ENCODE results near the gene NPHP1.
"Not testable (repeated sequence)": the region's sequence is repeated elsewhere in the genome, so short reads cannot be mapped to it uniquely, and the experiment has no call there.

NPHP1 gene

DNA sequence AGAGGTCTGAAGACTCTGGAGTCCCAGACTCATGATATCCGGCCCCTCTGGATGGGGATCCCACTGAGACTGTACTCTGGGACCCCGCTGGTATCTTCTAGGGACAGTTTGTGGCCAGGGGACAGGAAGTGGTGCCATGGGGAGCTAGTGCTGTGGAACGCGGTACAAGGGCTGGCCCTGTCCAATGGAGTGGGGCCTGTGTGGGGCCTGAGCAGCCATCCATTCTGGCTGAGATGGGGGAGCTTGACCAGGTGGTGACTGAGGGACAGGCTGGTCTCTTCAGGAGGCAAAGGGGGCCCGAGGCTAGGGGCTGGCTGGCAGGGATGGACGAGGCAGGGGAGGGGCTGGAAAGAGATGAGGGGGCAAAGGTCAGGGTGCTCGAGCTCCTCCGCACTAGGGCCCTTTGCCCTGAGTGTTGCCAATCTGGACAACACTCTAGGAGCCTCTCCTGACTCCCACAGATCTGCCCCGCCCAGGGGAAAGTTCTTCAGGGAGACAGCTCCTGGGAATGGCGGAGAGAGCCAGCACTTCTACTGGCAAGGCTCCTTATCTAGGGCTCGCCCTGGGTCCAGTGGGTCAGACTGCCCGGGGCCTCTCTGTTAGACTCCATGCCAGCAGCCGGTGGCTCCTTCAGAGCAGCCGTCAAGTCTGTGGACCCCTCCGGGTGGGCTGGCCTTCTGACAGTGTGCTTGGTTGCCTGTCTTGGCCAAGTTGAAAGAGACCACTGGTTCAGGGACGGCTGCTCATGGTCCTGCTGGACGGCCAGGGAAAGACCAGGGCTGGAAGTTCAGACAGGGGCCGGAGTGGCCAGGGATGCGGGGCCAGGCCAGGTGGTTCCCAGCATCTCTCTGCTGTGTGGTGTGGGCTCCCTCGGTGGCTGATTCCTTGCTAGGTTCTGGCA lies 101.5 kb downstream of the NPHP1 start:
- no peak for DNase-seq (ENCODE audit: low read depth)

DNA sequence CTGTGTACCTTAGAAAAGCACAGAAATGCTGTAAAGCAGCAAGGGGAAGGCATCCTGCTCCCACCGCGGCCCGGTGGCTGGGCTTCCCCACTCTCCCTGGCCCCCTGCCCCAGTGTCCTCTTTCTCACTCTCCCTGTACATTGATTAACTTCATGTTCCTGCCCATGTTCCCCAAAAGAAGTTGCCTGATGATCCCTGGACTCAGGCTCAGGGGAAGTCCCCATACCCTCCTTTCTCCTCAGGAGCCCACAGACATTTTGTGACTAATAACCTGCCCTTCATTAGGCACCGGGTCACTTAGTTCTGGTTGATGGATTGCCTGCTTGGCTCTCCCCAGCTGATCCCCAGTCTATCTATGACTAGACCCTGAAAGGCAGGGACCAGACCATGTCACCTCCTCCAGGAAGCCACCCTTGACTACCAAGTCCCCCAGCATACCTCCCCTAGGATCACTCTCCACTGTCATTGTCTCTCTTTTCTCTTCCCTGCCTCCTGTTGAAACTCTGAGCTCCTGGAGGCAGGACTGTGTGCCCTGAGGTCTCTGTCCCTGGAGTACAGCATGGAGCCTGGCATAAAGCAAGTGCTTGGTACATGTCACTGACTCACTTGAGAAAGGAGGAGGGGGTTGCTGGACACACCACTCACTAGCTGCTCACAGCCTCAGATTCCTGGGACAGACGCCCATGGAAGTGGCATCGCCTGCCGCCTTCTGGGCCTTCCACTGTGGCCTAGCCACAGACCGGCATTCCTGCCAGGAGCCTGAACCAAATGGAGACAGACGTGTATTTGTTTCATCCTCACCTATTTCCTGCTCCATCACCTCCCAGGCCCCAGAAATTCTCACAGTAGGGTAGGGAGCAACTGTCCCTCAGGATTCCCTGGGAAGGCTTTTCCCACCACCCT lies 102.7 kb downstream of the NPHP1 start:
- DNase-seq (ENCODE audit: low read depth): no peak

DNA sequence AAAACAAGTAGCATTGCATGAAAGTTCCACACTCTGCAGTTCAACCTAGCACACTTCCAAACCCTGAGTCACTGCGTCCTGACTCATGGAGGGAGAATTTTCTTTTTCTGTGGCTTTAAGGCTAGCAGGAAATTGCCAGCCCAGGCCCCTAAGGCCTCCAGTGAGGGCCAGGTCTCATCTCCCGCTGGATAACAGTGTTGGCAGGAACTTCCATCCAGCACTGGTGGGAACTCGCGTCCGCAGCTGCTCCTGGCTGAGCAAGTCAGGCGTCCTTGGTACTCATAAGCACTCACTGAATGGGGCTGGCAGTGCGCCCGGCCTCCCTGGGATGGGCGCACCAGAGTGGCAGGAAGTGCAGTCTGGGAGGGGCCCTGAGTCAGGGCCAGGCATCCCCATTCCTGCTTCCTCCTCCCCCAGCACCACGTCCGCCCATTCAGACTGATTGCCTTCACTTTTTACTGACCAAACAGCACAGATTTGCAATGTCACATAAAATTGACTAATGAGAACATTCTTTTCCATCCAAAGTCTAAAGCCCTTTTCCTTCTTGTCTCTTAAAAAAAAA lies 103.5 kb downstream of the NPHP1 start:
- no peak for DNase-seq (ENCODE audit: low read depth)

DNA sequence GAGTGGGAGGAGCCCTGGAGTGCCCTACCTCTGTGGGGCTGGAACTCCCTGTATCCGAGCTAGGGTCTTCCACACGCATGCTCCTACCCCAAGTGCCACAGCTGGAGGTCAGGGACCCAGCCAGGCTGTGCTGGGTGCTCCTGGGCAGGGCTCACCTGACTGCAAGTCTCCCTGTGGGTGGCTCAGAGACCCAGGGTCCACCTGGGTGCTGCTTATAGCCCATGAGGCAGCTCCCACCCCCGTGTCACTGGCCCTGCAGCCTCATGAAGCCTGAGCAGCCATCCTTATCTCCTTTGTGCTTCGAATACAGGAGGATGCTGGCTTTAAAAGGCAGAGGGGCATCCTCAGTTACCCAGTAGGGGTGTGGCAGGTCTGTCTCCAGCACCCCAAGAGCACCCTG lies 103.9 kb downstream of the NPHP1 start:
- not testable (repeated sequence) for DNase-seq (ENCODE audit: low read depth)

DNA sequence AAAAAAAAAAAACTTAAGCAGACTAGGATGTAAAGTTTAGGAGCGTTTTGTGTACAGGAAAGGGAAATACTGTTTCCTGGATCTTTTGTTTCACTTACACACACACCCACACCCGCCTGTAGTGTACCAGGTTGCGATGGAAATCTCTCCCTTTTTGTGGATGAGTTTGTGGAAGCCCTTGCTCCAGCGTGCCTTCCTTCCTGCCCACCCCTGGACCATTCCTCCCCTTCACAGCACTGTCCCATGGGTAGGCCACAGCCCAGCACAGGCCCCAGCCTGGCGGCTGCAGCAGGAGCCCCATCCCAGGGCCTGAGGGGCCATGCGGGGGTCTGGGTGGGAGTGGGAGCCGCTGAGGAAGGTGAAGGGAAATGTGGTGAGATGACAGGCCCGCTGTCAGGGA lies 104.3 kb downstream of the NPHP1 start:
- no peak for DNase-seq (ENCODE audit: low read depth)

DNA sequence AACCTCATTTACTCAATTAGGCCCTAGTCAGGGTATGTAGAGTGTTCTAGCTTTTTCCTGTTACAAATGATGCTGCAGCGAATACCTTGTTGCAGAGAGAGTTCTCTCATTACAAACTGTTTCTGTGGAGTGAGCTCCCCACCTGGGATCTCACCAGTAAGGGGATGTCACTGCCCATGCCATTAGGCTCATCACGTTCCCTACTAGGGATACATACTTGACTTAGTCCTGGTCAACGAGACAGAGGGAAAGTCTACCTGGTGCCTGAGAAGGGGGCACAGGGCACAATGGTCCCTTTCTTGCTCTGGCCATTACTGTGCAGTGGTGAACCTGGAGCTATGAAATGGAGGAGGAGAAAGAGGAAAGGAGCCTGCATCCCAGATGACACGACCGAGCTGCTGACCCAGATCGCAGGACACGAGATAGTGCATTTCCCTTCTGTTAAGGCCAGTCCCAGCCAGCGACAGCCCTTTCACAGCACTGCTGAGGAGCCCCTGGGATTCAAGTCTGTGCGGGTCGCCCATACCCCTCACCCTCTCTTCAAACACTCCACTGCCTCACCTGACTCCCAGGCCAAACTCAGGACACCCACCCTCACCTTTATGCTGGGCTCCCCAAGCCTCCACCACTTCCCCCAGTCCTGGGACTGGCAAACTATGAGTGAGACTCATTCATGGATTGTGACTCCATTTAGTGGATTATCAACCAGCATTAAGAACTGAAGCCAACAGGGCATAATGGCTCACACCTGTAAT lies 105.2 kb downstream of the NPHP1 start:
- DNase-seq (ENCODE audit: low read depth): no peak

DNA sequence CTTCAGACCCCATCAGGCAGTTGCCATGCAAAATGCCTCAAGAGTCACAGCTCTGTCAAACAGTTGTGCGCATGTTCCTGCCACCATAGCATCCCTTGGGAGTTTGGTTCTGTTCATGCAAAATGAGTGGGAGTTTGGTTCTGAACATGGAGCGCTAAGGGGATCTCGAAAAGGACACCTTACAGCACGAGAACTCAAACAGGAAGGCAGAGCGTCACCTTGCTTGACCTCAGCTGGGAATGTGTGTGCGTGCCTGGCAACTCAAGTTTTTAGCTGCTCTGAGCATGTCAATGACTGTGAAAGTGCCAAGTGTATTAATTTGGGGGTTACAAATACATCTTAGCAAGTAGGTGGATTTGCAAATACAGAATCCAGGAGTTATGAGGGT lies 105.8 kb downstream of the NPHP1 start:
- DNase-seq (ENCODE audit: low read depth): no peak

DNA sequence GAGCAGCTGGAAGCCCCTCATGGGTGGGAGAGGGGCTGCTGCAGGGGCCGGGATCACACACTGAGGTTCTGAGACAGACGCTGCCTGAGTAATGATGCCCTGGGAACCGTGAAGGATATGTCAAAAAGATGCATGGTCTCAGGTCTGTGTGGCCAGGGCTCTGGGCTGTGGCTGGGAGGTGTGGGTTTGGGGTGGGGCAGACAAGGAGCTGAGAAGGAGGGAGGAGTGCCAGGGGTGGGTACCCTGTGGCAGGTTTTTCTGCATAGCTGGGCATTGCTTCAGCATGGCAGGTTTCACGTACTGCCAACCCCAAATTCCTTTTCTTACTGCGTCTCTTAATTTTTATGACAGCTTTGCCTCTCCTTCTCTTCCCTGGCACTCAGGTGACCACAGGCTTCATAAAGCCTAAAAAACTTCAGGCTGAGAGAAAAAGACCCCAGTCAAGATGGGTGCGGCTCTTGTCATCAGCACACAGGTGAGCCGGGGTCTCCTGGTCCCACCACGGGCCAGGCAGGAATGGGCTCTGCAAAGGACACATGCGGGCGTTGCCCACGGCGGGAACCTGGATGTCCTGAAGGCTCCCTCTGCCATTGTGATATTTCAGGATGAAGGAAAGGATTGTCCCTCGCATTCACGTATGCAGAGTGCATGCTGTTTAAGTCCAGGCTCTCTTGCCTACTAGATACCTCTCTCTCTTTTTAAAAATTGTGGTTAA lies 107.2 kb downstream of the NPHP1 start:
- DNase-seq (ENCODE audit: low read depth): no peak

DNA sequence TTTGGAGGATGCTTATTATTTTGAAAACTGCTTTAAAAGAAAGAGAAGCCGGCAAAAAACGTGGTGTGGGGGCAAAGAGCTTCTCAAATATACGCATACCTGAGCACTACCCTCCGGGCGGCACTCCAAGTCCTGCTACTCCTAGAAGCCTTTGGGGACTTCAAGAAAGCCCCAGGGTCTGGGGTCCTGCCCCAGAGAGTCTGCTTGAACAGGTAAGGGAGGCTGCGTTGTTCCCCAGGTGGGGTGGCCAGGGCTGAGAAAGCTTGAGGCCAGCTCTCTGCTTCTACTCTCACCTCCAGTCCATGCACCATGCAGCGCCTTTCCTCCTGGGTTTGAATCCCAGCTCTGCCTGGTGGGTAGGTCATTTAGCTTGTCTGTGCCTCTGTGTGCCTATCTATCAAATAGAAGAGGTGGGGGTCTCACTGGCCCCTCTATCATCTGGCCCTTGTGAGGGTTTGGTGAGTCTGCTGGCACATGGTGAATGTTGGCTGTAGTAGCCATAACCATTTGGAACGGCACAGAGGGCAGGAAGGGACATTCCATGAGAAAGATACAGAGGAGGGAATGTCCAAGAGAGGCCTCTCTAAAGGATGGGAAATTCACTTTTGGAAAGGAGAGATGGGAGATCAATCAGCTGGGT lies 108.7 kb downstream of the NPHP1 start:
- DNase-seq (ENCODE audit: low read depth): no peak

DNA sequence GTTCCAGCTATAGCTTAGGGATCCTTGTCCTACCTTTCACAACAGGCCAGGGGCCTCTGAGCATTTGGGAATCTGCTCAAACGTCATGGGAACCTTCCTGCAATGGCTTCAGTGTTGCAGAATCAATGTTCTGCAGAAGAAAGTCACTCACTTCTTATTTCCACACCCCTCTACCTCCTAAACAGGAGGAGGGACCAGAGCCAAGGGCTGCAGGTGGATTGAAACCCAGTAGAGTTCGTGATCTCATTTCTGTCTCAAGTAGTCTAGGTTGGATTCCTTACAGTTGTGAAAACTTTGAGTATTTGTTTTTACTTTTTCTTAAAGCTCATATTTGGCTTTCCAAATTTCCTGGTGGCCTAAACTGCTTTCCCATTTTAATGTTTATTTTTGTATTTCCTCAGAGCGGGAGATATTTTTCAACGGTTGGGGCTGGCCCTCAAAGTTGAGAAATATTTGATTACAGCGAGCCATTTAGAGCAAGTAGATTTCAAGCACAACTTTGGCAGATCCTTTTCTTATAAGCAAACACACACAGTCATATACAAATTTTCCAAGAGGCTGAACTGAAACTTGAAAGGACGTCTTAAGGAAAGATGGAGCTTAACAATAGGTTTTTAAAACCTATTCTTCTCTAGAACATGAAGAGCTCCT lies 109.8 kb downstream of the NPHP1 start:
- not testable (repeated sequence) for DNase-seq (ENCODE audit: low read depth)

DNA sequence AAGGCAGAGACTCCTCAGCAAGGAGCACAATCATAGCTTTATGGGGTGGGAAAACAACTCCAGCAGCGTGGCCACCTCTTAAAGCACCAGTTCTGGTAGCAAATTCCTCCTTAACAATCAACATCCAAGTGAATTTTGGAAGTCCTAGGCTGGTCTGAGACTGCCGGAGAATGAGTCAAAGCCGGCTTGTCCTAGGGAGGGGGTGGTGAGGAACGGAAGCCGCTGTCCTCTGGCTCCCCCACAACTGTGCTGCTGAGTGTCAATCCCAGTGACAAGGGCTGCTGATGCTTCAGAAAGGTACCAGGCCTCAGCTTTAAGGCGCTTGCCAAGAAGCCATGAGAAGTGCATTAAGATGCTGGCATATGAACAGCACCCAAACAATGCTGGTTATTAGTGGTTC lies 110.9 kb downstream of the NPHP1 start:
- DNase-seq (ENCODE audit: low read depth): not testable (repeated sequence)

DNA sequence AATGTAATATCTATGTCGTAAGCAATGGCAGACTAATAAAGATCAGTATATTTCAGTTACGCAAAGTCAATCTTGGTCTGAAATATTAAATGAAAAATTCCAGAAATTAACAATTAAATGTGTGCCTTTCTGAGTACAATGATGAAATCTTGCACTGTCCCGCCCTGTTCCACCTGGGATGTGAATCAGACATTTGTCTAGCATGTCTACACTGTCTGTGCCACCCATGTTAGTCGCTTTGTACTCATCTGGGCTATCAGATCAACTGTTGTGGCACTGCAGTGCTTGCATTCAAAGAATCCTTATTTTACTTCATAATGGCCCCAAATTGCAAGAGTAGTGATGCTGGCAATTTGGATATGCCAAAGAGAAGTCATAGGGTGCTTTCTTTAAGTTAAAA lies 114.6 kb downstream of the NPHP1 start:
- DNase-seq (ENCODE audit: low read depth): not testable (repeated sequence)

DNA sequence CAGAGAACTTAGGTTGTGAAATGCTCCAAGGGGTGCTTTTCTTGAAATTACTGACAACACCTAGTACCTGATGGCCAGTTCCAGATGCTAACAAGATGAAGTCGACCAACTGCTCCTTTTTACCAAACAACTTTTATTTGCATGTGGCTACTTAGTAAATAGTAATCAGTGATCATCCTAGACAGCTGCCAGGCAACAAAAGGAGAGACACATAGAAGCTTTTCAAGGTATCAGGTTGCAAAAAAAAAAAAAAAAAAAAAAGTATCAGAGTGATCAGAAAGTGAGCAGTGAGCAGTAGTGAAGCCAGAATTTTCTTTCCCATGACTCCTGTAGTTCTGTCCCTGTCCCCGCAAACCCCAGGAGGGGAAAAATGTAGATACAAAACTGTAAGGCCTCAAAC lies 121.1 kb downstream of the NPHP1 start:
- DNase-seq (ENCODE audit: low read depth): not testable (repeated sequence)

DNA sequence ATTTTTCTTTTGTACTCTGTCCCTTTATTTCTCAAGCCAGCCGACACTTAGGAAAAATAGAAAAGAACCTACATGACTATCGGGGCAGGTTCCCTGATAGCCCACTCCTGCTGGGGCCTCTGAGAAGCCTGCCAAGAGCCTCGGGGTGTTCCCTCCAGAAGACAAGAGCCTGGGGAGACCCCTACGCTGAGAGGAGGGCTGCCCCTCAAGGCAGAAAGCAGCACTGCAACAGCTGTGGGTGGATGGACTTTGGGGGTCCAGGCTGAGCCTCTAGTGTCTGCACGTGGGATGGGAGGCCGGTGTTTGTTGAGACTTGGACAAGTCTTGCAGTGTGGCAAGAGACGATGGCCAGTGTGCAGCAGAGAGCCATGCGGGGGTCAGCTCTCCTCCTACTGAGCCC lies 121.7 kb downstream of the NPHP1 start:
- DNase-seq (ENCODE audit: low read depth): not testable (repeated sequence)

DNA sequence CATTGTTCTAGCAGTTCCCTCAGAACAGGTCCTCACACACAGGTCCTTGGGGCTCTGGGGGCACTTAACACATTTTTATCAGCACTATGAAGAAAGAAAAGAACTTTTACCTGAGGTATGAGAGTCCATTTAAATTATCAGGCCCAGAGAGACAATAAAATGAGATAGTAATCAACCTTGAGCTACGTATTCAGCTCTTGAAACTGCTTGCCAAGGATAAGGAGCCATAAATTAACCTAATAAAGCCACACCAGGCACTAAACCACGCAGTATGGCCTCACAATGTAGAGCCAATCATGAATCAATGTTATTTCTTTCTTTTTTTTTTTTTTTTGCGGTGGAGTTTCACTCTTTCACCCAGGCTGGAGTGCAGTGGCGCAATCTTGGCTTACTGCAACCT lies 126.7 kb downstream of the NPHP1 start:
- not testable (repeated sequence) for DNase-seq (ENCODE audit: low read depth)

DNA sequence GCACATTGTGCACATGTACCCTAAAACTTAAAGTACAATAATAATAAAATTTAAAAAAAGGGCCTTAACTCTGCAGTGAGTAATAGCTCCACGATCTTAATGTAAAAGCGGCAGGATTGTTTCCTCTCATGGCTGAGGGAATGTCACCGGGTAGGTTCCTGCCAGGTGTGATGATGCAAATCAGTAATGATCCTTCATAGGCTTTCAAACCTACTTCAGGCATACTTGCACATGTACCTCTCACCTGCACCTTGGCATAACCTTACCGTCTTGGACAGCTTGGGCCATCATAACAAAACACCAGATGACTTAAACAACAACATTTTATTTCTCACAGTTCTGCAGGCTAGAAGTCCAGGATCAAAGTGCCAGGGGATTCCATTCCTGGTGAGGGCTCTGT lies 128.9 kb downstream of the NPHP1 start:
- DNase-seq (ENCODE audit: low read depth): not testable (repeated sequence)

Data from activated T-helper 1 cell treated with Interleukin-2 at 50 U/mL for 16 hours (primary cell).